Measurements from ENCODE around the gene SEMA3F. TPM values are rescaled to one million over a fixed set of nuclear protein-coding genes. Genes with fewer than 3 reads are reported as not detected.

SEMA3F gene
- total and polyA plus RNA-seq, 2 of the 4 experiments (the other 2 are of a cell fraction), result 7.3 to 23.3 TPM

DNA sequence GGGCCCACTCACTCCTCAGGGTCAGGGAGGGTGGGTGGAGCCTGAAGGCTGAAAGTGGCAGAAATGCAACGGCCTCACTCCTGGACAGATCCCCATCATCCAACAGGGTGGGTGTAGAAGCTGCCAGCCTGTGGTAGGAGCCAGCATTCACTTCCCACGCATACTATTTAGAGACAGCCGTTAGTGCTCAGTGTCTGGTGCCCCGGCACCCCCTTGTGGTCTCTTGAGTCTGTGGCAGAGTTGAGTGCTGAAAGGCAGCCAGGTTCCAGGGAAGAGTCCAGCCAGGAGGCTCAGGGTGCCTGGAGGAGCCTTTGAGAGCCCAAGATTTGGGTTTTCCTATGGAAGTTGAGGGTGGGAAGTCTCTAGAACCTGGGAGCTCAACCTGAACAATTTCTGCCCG, 34.1 kb downstream of the SEMA3F start:
- Histone ChIP-seq H3K56ac (ENCODE audit: extremely low read depth, insufficient read depth, low read length) (no peak overlapping the region), H3K18ac (ENCODE audit: low read depth, low read length) (no peak overlapping the region), H4K5ac (ENCODE audit: low read depth, low read length) (no peak overlapping the region), H2AFZ (replicated peaks; ENCODE audit: low read length, poor library complexity) (peak overlapping the region; percentile 76), H3K79me1 (ENCODE audit: low read depth in 1 of 2, low read length in 2 of 2) (no peaks in the 10 kb centered on the region), H4K20me1 (ENCODE audit: insufficient read depth, low read length) (peaks cover 4% of the 10 kb centered on the region; the same call in 1 of the 2 replicates), H4K91ac (ENCODE audit: insufficient read depth, low read depth, low read length) (no peak overlapping the region), H2BK5ac (ENCODE audit: low read depth, low read length, poor library complexity, severe bottlenecking) (no peak overlapping the region), H3K9ac (ENCODE audit: low read depth, low read length) (no peak overlapping the region), H2BK15ac (ENCODE audit: low read depth, low read length) (no peak overlapping the region), H3K27ac (ENCODE audit: insufficient read depth, low read length) (no peak overlapping the region), H2AK9ac (replicated peaks; ENCODE audit: low read depth, low read length, poor library complexity) (peak overlapping the region; percentile 93), H3K14ac (replicated peaks; ENCODE audit: low read depth, low read length) (no peak overlapping the region), H2BK120ac (ENCODE audit: low read depth, low read length) (no peak overlapping the region), H3K9me3 (ENCODE audit: control insufficient read depth, insufficient read depth, low read length) (no peaks in the 10 kb centered on the region), H3K23ac (ENCODE audit: low read depth, low read length) (no peak overlapping the region), H3K9me1 (ENCODE audit: insufficient read depth, low read length) (no peaks in the 10 kb centered on the region), H2AK5ac (ENCODE audit: low read depth, low read length) (0 out of 2 replicates have a peak overlapping the region, but pooled peaks have one; percentile 15), H3K36me3 (ENCODE audit: control insufficient read depth, insufficient read depth, low read length) (peaks cover 20% of the 10 kb centered on the region; the same call in 1 of the 2 replicates), H3K27me3 (ENCODE audit: control insufficient read depth, insufficient read depth, low read length) (peaks cover 13% of the 10 kb centered on the region; the same call in 1 of the 2 replicates), H3K4ac (ENCODE audit: low read depth, low read length) (no peak overlapping the region), H3K4me3 (ENCODE audit: insufficient read depth, low read depth, low read length) (no peak overlapping the region), H3K4me1 (ENCODE audit: control insufficient read depth, insufficient read depth, low read length) (no peaks in the 10 kb centered on the region), H4K8ac (ENCODE audit: low read depth in 2 of 2, low read length in 2 of 2) (no peak overlapping the region), H3K4me2 (ENCODE audit: low read depth, low read length) (no peak overlapping the region), H2BK20ac (ENCODE audit: low read depth, low read length) (no peak overlapping the region)
- in situ Hi-C loops (cut with MboI; ENCODE audit: low sequenced_read_pairs), result no loop called here
- no TSS peak for BruUV-seq (replicated peaks)
- TF ChIP-seq ELK1 (IDR thresholded peaks at IDR 0.05; ENCODE audit: borderline replicate concordance, low read depth, low read length) (no peak), RAD21 (IDR thresholded peaks at IDR 0.05; ENCODE audit: low read length) (peak; percentile 99), SMC3 (IDR thresholded peaks at IDR 0.05; ENCODE audit: low read depth, low read length) (peak; percentile 99), POLR2A (IDR thresholded peaks at IDR 0.05; ENCODE audit: low read depth, low read length) (peak; percentile 53; the same call in 1 of the 2 replicates), BHLHE40 (IDR thresholded peaks at IDR 0.05; ENCODE audit: low read depth, low read length) (0 out of 2 replicates have a peak, but pooled peaks have one; percentile 9)
- TF ChIP-seq, protein P1, sequence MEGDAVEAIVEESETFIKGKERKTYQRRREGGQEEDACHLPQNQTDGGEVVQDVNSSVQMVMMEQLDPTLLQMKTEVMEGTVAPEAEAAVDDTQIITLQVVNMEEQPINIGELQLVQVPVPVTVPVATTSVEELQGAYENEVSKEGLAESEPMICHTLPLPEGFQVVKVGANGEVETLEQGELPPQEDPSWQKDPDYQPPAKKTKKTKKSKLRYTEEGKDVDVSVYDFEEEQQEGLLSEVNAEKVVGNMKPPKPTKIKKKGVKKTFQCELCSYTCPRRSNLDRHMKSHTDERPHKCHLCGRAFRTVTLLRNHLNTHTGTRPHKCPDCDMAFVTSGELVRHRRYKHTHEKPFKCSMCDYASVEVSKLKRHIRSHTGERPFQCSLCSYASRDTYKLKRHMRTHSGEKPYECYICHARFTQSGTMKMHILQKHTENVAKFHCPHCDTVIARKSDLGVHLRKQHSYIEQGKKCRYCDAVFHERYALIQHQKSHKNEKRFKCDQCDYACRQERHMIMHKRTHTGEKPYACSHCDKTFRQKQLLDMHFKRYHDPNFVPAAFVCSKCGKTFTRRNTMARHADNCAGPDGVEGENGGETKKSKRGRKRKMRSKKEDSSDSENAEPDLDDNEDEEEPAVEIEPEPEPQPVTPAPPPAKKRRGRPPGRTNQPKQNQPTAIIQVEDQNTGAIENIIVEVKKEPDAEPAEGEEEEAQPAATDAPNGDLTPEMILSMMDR (conservative IDR thresholded peaks at IDR 0.05; ENCODE audit: low read depth, low read length), result peak; percentile 95
- DNase-seq (peak; percentile 79), ATAC-seq (ENCODE audit: low read depth) (peak; percentile 92)
- intact Hi-C loops (cut with micrococcal nuclease), result loop anchor here (1.0 kb wide), 2 partner anchors 34 to 68 kb away; partner anchors contain the start of gene SEMA3F
- POLR2A ChIA-PET (ENCODE audit: unreplicated experiment), result no interaction called here
- CTCF ChIA-PET, result interaction anchor here (0.5 to 1.3 kb wide), 8 partner anchors 17 to 88 kb away, joined by 3 to 10 read pairs (median 3); no protein-coding TSS in a partner anchor
- dilution Hi-C loops (cut with HindIII; ENCODE audit: low sequenced_read_pairs, unreplicated experiment), result no loop called here
- WGBS, 2 experiments (ENCODE audit: extremely low coverage in 2 of 2, insufficient read length in 1 of 2), result no CpG with 5 or more reads among the region's 5 CpGs
